Stomach smooth muscle (tissue), 2 donors: Measurements from ENCODE around the gene OPA3.
"Not testable (repeated sequence)": the region's sequence is repeated elsewhere in the genome, so short reads cannot be mapped to it uniquely, and the experiment has no call there.

Source experiments
- H3K27ac ChIP-seq: one replicate; pipeline ENCODE4 v1.7.0; 2013; ENCODE audit warnings: mild to moderate bottlenecking, low read length, inconsistent platforms
- H3K27me3 ChIP-seq, 2 donors: one replicate each; pipeline ENCODE4 v1.7.0; 2013; ENCODE audit warnings: low read length in 2 of 2; ENCODE audit not compliant: insufficient read depth in 2 of 2, control insufficient read depth in 1 of 2
- H3K36me3 ChIP-seq, 2 donors: one replicate each; pipeline ENCODE4 v1.7.0; 2013; ENCODE audit warnings: low read length in 2 of 2; ENCODE audit not compliant: control insufficient read depth in 2 of 2, insufficient read depth in 2 of 2
- H3K4me1 ChIP-seq: one replicate; pipeline ENCODE4 v1.7.0; 2013; ENCODE audit warnings: low read length; ENCODE audit not compliant: control insufficient read depth, insufficient read depth
- H3K4me3 ChIP-seq, 2 donors: one replicate each; pipeline ENCODE4 v1.7.0; 2013; ENCODE audit warnings: low read length in 2 of 2
- H3K9ac ChIP-seq, 2 donors: one replicate each; pipeline ENCODE4 v1.7.0; 2013; ENCODE audit warnings: low read length in 2 of 2, mild to moderate bottlenecking in 1 of 2
- H3K9me3 ChIP-seq, 2 donors: one replicate each; pipeline ENCODE4 v1.7.0; 2013; ENCODE audit warnings: low read length in 2 of 2; ENCODE audit not compliant: control insufficient read depth in 2 of 2
- donor health status: healthy.
- donor health status: Pancreatic carcinoma.

OPA3 gene

GRCh38 chr19:45584332-45585157 is at the start of gene OPA3:
Gene OPA3 (minus strand): TSS chr19:45584802. CDS start chr19:45584764, 38 bp downstream.
- H3K4me1 ChIP-seq = peaks cover 10% of the 10 kb centered on the region
- H3K9ac ChIP-seq = peak within 1 kb of the TSS; percentile 98 to 99
- H3K9me3 ChIP-seq = no peaks in the 10 kb centered on the region
- H3K27ac ChIP-seq = peak within 1 kb of the TSS; percentile 95
- no peaks in the 10 kb centered on the region for H3K36me3 ChIP-seq
- H3K4me3 ChIP-seq = peak within 1 kb of the TSS; percentile 97 to 99
- peaks cover 1 to 2% of the 10 kb centered on the region in 2 donors for H3K27me3 ChIP-seq

GRCh38 chr19:45632468-45633196 is 48.0 kb upstream of the OPA3 start:
- H3K27me3 ChIP-seq = no peaks in the 10 kb centered on the region
- H3K4me1 ChIP-seq = no peaks in the 10 kb centered on the region
- peaks cover 0 to 4% of the 10 kb centered on the region in 2 donors for H3K36me3 ChIP-seq
- no peaks in the 10 kb centered on the region for H3K9me3 ChIP-seq
- H3K27ac ChIP-seq = no peak overlapping the region
- H3K9ac ChIP-seq = no peak overlapping the region
- H3K4me3 ChIP-seq = no peak overlapping the region

DNA sequence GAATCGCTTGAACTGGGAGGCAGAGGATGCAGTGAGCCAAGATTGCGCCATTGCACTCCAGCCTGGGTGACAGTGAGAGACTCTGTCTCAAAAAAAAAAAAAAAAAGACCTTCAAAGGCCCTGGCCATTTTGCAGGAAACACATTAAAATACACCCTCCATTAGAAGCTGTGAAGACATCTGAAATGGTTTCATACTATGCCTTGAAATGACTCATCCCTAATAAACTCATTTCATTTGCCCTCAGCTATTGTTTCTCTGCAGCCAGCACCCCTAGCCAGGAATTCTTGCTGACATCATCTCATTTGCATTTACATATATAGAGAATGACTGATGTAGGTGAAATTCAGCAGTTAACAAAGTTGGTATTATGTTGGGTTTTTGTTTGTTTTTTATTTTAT is 45.9 kb upstream of the OPA3 start:
- H3K27ac ChIP-seq = no peak overlapping the region
- H3K4me3 ChIP-seq = no peak overlapping the region
- H3K9ac ChIP-seq = no peak overlapping the region
- no peaks in the 10 kb centered on the region for H3K4me1 ChIP-seq
- peaks cover 0 to 6% of the 10 kb centered on the region in 2 donors for H3K36me3 ChIP-seq
- H3K27me3 ChIP-seq = no peaks in the 10 kb centered on the region
- no peaks in the 10 kb centered on the region for H3K9me3 ChIP-seq

- H3K27me3 ChIP-seq = no peaks in the 10 kb centered on the region
- H3K36me3 ChIP-seq = peaks cover 0 to 6% of the 10 kb centered on the region in 2 donors
- no peaks in the 10 kb centered on the region for H3K9me3 ChIP-seq
- no peaks in the 10 kb centered on the region for H3K4me1 ChIP-seq
- H3K27ac ChIP-seq = no peak overlapping the region
- H3K4me3 ChIP-seq = no peak overlapping the region
- no peak overlapping the region for H3K9ac ChIP-seq
Observed at GRCh38 chr19:45629704-45630103, 45.1 kb upstream of the OPA3 start.

GRCh38 chr19:45628219-45628618 is 43.6 kb upstream of the OPA3 start:
- H3K4me3 ChIP-seq, H3K27ac ChIP-seq, H3K9ac ChIP-seq, H3K27me3 ChIP-seq, H3K4me1 ChIP-seq, H3K9me3 ChIP-seq: not testable (repeated sequence)
- peaks cover 0 to 12% of the 10 kb centered on the region in 2 donors for H3K36me3 ChIP-seq

- Histone ChIP-seq H3K27ac (no peak overlapping the region), H3K9me3 (no peaks in the 10 kb centered on the region), H3K4me3 (no peak overlapping the region), H3K9ac (no peak overlapping the region), H3K36me3 (peaks cover 0 to 19% of the 10 kb centered on the region in 2 donors), H3K27me3 (no peaks in the 10 kb centered on the region), H3K4me1 (no peaks in the 10 kb centered on the region)
Observed at GRCh38 chr19:45623984-45624383, 39.4 kb upstream of the OPA3 start.

DNA sequence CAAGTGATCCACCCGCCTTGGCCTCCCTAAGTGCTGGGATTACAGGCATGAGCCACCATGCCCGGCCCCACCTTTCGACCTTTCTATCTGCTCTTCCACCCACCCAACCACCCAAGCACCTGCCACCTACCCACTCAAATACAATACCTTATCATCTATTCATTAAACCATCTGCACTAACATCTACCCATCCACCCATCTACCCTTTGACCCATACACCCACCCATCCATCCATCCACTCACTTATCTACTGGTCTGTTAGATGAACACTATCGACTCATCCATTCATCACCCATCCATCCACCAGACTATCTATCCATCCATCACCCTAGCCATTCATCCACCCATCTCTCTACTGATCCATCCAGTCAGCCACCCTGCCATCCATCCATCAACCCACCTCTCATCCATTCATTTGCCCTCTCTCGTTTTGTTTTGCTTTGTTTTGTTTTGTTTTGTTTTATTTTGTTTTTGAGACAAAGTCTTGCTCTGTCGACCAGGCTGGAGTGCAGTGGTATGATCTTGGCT is 37.4 kb upstream of the OPA3 start:
- Histone ChIP-seq H3K4me3 (no peak overlapping the region), H3K27me3 (no peaks in the 10 kb centered on the region), H3K9me3 (no peaks in the 10 kb centered on the region), H3K4me1 (no peaks in the 10 kb centered on the region), H3K9ac (no peak overlapping the region), H3K27ac (no peak overlapping the region), H3K36me3 (peaks cover 0 to 18% of the 10 kb centered on the region in 2 donors)

DNA sequence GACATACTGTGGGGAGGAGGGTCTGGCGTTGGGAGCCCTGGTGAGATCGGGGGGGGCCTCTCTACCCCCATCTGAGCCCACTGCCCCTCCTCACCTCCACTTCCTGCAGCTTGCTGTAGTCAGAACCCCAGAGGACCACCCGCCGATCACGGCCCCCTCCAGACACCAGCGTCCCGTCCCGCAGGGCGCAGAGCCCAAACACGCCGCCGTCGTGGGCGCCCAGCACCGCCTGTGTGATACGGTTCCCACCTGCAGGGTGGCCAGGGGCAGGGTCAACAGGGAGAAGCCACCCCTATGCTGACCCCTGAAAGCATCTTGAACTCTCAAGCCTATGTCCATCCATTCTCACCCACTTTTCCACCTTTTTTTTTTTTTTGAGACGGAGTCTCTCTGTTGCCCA is 36.8 kb upstream of the OPA3 start:
- H3K36me3 ChIP-seq = peaks cover 0 to 18% of the 10 kb centered on the region in 2 donors
- H3K4me3 ChIP-seq = no peak overlapping the region
- H3K4me1 ChIP-seq = no peaks in the 10 kb centered on the region
- H3K9ac ChIP-seq = no peak overlapping the region
- H3K27me3 ChIP-seq = no peaks in the 10 kb centered on the region
- no peak overlapping the region for H3K27ac ChIP-seq
- H3K9me3 ChIP-seq = no peaks in the 10 kb centered on the region

- Histone ChIP-seq H3K4me3 (no peak overlapping the region), H3K27me3 (no peaks in the 10 kb centered on the region), H3K36me3 (peaks cover 0 to 21% of the 10 kb centered on the region in 2 donors), H3K4me1 (no peaks in the 10 kb centered on the region), H3K9me3 (no peaks in the 10 kb centered on the region), H3K27ac (no peak overlapping the region), H3K9ac (no peak overlapping the region)
Observed at GRCh38 chr19:45616704-45617017, 32.1 kb upstream of the OPA3 start.

DNA sequence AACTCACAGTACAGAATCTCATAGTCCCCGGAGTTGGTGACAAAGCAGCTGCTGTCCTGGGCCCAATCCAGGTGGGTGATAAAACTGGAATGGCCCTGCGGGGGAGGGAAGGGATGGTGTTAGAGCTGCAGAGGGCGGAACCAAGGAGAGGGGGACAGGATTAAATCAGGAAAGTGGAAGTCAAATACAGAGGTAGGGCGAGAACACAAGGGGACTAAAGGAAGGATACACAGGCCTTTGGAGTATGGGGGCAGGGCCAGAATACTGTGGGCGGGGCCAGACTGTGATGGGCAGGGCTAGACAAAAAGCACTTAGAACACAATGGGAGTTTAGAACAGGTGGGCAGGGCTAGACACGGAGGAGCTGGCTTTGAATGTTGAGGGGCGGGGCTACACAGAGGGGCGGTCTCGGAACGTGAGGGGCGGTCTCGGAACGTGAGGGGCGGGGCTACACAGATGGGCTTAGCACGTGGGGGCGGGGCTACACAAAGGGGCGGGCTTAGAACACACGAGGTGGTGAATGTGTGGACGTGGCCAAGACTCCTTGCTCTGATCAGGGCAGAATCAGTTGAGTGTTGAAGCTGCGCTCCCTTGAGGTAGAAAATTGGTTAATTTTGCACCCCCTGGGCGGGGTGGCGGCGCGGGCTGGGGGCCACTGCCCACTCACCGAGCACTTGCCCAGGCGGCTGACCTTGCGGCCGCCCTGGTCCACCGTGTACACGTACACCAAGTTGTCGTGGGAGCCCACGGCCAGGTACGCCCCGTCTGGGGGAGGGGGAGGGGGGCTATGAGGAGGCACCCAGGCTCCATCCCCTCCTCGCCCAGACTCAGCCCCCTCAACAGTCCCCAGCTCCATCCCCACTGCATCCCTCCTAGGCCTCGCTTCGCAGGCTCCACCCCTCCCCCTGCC is 31.4 kb upstream of the OPA3 start:
- no peak overlapping the region for H3K9ac ChIP-seq
- no peak overlapping the region for H3K27ac ChIP-seq
- H3K9me3 ChIP-seq = no peaks in the 10 kb centered on the region
- no peaks in the 10 kb centered on the region for H3K27me3 ChIP-seq
- no peak overlapping the region for H3K4me3 ChIP-seq
- peaks cover 0 to 21% of the 10 kb centered on the region in 2 donors for H3K36me3 ChIP-seq
- no peaks in the 10 kb centered on the region for H3K4me1 ChIP-seq
